ENCODE data around the gene NAT8. TPM values are rescaled to one million over a fixed set of nuclear protein-coding genes. Genes with fewer than 3 reads are reported as not detected.
"Not testable (repeated sequence)": the region's sequence is repeated elsewhere in the genome, so short reads cannot be mapped to it uniquely, and the experiment has no call there.

The NAT8 gene
- total RNA-seq, 1 donor: not detected

DNA sequence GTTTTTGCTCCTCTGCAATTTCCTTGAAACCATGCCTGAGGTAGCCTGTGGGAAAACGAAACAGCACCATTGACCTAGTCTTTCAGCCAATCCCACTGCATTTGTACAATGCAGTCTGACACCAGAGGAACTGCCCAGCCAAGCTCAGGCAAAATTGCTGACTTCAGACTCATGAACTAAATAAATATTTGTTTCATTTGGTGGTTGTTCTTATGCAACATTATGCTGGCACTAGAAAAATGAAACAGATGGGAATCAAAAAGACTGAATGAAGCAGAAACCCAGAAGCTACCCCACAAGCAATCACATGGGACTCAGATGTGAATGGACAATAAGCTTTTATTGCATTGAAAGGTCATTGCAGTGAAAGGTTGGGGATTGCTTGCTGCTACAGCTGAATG lies 1.7 kb downstream of the NAT8 start:
- no peak overlapping the region for H3K4me3 ChIP-seq (ENCODE audit: low read depth, low read length)
- DNase-seq (ENCODE audit: low read depth): peak; percentile 47
- TF ChIP-seq CTCF (IDR thresholded peaks at IDR 0.05; ENCODE audit: insufficient read depth, low read depth, low read length): no peak

DNA sequence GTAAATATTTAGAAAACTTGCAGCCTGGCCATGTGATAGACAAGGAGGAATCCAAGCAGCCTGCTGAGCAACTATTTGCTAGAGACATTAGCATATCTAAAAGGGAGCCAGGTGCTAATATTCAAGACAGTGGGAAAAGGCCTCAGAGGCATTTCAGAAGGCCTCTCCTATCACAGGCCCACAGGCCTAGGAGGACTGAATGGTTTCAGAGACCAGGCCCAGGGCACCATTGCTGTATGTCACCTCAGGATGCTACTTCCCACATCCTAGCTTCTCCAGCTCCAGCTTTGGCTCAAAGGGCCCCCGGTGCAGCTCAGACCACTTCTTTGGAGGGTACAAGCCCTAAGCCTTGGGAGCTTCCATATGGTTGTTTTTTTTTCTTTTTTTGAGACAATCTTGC lies 3.8 kb downstream of the NAT8 start:
- no peak overlapping the region for H3K4me3 ChIP-seq (ENCODE audit: low read depth, low read length)
- DNase-seq (ENCODE audit: low read depth): no peak
- no peak for TF ChIP-seq CTCF (IDR thresholded peaks at IDR 0.05; ENCODE audit: insufficient read depth, low read depth, low read length)

- H3K4me3 ChIP-seq (ENCODE audit: low read depth, low read length); DNase-seq (ENCODE audit: low read depth): not testable (repeated sequence)
Observed at GRCh38 chr2:73636977-73637376, 5.2 kb downstream of the NAT8 start.

DNA sequence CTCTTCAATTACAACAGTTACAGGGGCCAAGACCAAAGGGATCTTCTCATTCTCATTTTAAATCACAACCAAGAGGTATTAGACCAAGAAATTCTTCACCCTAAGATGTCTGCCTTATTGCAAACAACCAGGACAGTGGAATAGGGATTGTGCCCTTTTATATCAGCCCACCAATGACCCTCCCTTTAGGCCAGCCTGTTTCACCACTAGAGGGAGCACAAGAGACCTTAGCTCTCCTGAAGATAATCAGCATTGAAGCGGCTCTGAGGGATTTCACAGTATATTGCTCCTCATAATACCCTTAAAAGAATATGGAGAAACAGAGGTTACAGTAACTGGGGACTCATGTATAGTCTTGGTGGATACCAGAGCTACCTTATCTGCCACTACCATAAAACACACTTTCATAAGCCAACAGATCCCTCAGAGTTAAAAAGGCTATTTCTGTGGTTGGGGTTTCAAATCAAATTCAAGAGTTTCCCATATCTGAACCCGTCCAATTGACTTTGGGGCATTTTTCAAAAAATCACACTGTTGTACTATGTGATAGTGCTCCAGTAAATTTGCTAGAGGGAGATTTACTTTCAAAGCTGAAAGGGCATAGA lies 11.5 kb downstream of the NAT8 start:
- not testable (repeated sequence) for DNase-seq (ENCODE audit: low read depth); H3K4me3 ChIP-seq (ENCODE audit: low read depth, low read length)
- TF ChIP-seq CTCF (IDR thresholded peaks at IDR 0.05; ENCODE audit: insufficient read depth, low read depth, low read length): peak; percentile 64

DNA sequence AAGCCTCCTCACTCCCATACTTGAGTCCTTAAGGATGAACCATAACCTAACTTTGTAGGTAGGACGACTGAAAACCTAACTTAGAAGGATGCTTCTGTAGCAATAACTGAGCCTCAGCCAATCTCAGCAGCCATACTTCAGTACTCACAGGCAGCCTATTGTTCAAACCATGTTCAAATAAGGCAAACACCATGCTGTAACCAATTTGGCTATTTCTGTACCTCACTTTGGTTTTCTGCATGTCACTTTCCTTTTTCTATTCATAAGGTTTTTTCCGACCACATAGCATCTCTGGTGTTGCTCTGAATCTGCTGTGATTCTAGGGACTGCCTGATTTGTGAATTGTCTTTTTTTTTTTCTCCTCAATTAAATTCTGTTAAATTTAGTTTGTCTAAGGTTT lies 13.7 kb downstream of the NAT8 start:
- not testable (repeated sequence) for DNase-seq (ENCODE audit: low read depth); H3K4me3 ChIP-seq (ENCODE audit: low read depth, low read length)

DNA sequence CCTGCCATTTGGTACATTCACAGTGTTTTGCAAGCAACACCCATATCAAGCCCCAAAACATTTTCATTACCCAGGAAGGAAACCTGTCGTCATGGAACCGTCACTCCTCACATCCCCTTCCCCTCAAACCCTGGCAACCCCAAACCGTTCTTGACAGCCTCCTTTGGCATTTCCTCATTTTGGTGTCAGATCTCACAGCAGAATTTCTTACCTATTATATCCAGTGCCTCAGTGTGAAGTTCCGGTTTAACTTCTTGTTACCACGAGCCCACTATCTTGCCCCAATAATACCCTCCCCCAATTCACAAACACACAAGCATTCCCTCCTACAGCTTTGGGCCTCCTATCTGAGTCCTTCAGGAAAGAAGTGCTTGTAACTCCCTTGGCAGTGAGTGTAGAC lies 16.0 kb downstream of the NAT8 start:
- not testable (repeated sequence) for DNase-seq (ENCODE audit: low read depth)

GRCh38 chr2:73624625-73625024 lies 17.6 kb downstream of the NAT8 start:
- DNase-seq (ENCODE audit: low read depth); H3K4me3 ChIP-seq (ENCODE audit: low read depth, low read length): not testable (repeated sequence)
- peak; percentile 18 for TF ChIP-seq CTCF (IDR thresholded peaks at IDR 0.05; ENCODE audit: insufficient read depth, low read depth, low read length)

More for the DNA sequence above, 16.0 kb downstream of the NAT8 start:
- H3K4me3 ChIP-seq (ENCODE audit: low read depth, low read length): not testable (repeated sequence)

DNA sequence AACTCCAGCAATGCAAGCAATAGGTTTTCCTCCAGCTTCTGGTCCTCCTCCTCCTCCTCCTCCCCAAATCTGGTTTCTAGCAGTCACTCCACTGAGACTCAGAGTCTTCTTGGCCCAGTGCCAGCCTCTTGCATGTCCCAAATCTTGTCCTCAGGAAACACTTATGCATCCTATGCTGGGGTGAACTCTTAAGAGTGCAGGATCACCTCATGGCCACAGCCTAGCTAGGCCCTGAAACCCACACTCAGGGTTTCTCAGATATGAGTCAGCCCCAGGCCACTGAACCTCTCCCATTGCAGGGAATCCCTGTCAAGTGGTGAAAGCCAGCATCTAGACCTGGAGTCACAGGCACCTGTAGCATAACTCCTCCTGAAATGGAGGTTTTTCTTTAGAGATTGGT lies 18.2 kb downstream of the NAT8 start:
- not testable (repeated sequence) for H3K4me3 ChIP-seq (ENCODE audit: low read depth, low read length); DNase-seq (ENCODE audit: low read depth)

DNA sequence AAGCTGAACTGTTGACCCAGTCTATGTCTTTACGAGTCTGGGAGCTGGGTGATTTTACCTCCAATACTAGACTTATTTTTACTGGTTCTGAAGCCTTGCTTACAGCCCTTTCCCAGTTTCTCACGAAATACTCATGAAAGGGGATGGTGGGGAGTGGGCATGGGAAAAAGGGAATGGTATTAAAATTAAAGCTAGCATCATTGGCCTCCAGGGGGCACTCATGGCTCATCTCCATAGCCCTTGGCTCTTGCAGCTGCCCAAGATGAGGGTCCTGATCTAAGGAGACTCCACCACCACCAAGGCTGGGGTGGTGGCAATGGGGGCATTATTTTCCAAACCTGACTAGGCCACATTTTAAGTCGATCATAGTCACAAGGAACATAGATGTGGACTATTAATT lies 22.3 kb downstream of the NAT8 start:
- not testable (repeated sequence) for DNase-seq (ENCODE audit: low read depth); H3K4me3 ChIP-seq (ENCODE audit: low read depth, low read length)
- peak; percentile 20 for TF ChIP-seq CTCF (IDR thresholded peaks at IDR 0.05; ENCODE audit: insufficient read depth, low read depth, low read length)
